Measurements from ENCODE around the gene SEC22A. TPM values are rescaled to one million over a fixed set of nuclear protein-coding genes. Genes with fewer than 3 reads are reported as not detected.

Gene SEC22A
- total and polyA plus RNA-seq, 2 of the 13 experiments (the other 11 are each of a cell fraction or from before 2014, with no cell fraction given): 14.1 to 17.3 TPM

GRCh38 chr3:123194552-123194951 lies 7.2 kb upstream of the SEC22A start (continued):
- TF ChIP-seq ZNF572 (CRISPR knock-in tag; IDR thresholded peaks at IDR 0.05) (no peak), ZNF414 (CRISPR knock-in tag; IDR thresholded peaks at IDR 0.05) (no peak), STAG1 (CRISPR knock-in tag; IDR thresholded peaks at IDR 0.05) (peak; percentile 58), DMTF1 (CRISPR knock-in tag; IDR thresholded peaks at IDR 0.05) (no peak), CTCF (CRISPR knock-in tag; IDR thresholded peaks at IDR 0.05) (peak; percentile 71), ZIK1 (CRISPR knock-in tag; IDR thresholded peaks at IDR 0.05; ENCODE audit: borderline replicate concordance, low read depth) (no peak), GTF3A (CRISPR knock-in tag; conservative IDR thresholded peaks at IDR 0.05) (no peak), ZFYVE20 (CRISPR knock-in tag; IDR thresholded peaks at IDR 0.05; ENCODE audit: borderline replicate concordance, low read depth) (no peak), ZNF501 (CRISPR knock-in tag; IDR thresholded peaks at IDR 0.05) (no peak), ERF (CRISPR knock-in tag; IDR thresholded peaks at IDR 0.05) (no peak), ZBTB1 (CRISPR knock-in tag; IDR thresholded peaks at IDR 0.05; ENCODE audit: borderline replicate concordance) (no peak), ZFP36 (IDR thresholded peaks at IDR 0.05; ENCODE audit: borderline replicate concordance, low read depth, low read length, partially characterized antibody) (no peak), MXD1 (CRISPR knock-in tag; IDR thresholded peaks at IDR 0.05) (no peak), MATR3 (CRISPR knock-in tag; IDR thresholded peaks at IDR 0.05) (no peak), NR2F6 (IDR thresholded peaks at IDR 0.05) (no peak), NR2F6 (CRISPR knock-in tag; IDR thresholded peaks at IDR 0.05) (no peak), ZNF619 (CRISPR knock-in tag; IDR thresholded peaks at IDR 0.05) (no peak), NR2F2 (IDR thresholded peaks at IDR 0.05; ENCODE audit: borderline replicate concordance, low read depth) (no peak), XRCC5 (optimal IDR thresholded peaks at IDR 0.05; ENCODE audit: low read length) (peak; percentile 34), ZNF709 (CRISPR knock-in tag; IDR thresholded peaks at IDR 0.05) (no peak)
- TF ChIP-seq, protein P1, sequence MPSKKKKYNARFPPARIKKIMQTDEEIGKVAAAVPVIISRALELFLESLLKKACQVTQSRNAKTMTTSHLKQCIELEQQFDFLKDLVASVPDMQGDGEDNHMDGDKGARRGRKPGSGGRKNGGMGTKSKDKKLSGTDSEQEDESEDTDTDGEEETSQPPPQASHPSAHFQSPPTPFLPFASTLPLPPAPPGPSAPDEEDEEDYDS (CRISPR knock-in tag; IDR thresholded peaks at IDR 0.05): no peak
- TF ChIP-seq, protein P2, sequence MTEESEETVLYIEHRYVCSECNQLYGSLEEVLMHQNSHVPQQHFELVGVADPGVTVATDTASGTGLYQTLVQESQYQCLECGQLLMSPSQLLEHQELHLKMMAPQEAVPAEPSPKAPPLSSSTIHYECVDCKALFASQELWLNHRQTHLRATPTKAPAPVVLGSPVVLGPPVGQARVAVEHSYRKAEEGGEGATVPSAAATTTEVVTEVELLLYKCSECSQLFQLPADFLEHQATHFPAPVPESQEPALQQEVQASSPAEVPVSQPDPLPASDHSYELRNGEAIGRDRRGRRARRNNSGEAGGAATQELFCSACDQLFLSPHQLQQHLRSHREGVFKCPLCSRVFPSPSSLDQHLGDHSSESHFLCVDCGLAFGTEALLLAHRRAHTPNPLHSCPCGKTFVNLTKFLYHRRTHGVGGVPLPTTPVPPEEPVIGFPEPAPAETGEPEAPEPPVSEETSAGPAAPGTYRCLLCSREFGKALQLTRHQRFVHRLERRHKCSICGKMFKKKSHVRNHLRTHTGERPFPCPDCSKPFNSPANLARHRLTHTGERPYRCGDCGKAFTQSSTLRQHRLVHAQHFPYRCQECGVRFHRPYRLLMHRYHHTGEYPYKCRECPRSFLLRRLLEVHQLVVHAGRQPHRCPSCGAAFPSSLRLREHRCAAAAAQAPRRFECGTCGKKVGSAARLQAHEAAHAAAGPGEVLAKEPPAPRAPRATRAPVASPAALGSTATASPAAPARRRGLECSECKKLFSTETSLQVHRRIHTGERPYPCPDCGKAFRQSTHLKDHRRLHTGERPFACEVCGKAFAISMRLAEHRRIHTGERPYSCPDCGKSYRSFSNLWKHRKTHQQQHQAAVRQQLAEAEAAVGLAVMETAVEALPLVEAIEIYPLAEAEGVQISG (CRISPR knock-in tag; IDR thresholded peaks at IDR 0.05): no peak
- TF ChIP-seq, protein P3, sequence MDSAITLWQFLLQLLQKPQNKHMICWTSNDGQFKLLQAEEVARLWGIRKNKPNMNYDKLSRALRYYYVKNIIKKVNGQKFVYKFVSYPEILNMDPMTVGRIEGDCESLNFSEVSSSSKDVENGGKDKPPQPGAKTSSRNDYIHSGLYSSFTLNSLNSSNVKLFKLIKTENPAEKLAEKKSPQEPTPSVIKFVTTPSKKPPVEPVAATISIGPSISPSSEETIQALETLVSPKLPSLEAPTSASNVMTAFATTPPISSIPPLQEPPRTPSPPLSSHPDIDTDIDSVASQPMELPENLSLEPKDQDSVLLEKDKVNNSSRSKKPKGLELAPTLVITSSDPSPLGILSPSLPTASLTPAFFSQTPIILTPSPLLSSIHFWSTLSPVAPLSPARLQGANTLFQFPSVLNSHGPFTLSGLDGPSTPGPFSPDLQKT (CRISPR knock-in tag; IDR thresholded peaks at IDR 0.05; ENCODE audit: borderline replicate concordance): no peak
